NCI-H1092 treated with DMSO at 0.1 percent for 48 hours (cell line): ENCODE results near the gene TBC1D7.

Source experiments
- DNase-seq: peaks from one replicate; lab custom pipeline; 2025; lab: John Stamatoyannopoulos, UW

Gene TBC1D7

GRCh38 chr6:13319891-13320564 lies 8.3 kb downstream of the TBC1D7 start:
- DNase-seq, result no peak

DNA sequence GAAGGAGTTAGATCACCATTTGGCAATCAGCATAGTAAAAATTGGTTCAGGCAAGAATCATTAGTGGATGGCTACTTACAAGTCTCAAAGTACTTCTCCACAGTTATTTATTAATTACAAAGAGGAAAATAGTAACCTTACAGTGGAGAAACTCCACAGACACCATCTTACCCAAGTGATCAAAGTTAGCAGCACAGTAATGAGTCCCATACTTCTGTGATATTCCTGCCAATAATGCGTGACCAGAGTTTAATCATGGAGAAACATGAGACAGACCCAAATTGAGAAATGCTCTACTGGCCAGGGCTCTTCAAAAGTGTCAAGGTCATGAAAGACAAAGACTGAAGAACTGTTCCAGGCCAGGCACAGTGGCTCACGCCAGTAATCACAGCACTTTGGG lies 9.5 kb downstream of the TBC1D7 start:
- DNase-seq, result no peak

DNA sequence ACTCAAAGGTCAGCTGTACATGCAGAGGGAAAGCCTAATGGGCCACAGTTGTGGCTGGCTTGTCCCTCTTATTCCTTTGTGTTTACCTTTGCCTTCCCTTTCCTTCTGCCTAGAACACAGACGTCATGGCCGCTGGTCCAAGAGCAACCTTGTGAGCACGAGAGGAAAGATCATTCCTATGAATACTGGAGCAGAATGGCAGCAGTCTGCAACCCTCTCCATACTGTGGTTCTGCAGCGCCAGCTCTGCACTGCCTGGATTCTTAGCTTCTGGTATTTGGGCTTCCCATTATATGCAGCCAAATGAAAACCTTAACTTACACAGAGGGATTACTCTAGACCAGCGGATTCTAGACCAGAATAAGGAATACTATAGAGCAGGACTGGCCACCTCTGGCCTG lies 12.4 kb downstream of the TBC1D7 start:
- no peak for DNase-seq

DNA sequence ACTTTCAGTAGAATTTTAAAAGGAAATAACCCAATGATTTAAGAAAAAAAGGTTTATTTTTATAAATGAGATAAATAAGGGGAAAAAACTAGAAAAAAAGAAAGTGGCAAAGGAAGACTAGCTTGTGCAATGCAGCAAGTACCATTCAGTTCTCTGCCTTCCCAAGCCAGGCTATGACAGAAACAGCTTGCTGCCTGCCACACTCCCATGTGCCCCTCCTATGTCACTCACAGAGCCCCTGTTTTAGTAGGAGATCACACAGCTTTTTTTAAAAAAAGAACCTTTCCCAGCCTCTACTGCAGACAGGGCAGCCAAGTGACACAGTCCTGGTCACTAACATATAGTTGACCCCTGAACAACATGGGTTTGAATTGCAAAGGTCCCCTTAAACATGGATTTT lies 13.5 kb downstream of the TBC1D7 start:
- no peak for DNase-seq

DNA sequence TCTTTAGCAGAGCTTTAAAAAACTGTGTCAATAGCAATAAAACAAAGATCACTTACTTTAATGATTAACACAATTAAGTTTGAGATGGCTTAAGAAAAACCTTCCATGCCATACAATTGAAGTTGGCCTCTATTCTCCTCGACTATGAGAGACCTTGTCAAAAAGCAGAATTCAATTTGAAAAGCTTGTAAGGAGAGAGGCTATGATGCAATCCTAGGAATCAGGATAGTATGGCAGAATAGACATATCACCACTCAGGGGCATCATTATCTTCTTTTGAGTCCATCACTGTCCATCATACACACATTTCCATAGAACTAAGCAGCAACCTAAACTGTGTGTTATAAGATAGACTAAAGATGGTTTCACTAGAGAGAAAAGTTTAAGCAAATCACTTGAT lies 17.2 kb downstream of the TBC1D7 start:
- DNase-seq, result no peak

DNA sequence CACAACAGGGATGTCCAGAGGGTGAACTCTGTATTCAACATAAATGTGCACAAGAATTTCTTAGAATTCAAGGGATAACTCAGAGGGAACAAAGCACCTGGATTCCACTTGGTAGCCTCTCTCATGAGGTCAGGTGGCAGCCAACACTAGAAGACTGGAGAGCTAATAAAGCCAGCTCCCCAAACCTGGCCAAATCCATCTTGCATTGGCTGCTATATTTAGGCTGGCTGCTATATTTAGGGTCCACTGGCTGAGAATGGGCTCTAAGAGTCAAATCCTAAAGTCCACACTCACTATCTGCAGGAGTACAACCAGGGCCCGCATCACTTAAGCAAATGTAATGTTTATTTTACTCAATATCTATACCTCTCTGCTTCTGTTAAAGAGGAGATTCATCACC lies 20.0 kb downstream of the TBC1D7 start:
- DNase-seq, result no peak

- no peak for DNase-seq
Observed at GRCh38 chr6:13307508-13307995, 20.8 kb downstream of the TBC1D7 start.

DNA sequence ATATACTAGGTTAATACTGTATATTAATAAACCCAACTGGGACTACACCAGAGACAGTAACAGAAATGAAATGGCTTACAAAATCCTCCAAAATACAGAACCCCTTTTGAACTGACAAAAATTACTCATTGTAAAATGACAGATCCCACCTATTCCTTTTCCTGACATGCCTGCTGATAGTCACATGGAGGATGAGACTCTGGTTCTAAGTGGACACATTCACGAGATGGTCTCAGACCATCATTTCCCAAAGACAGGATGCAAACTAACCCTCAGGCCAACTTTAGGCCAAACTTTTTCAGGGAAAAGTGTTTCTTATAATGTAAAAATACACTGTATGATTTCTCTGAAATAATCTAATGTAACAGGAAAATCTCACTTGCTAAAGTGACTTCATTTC lies 22.5 kb downstream of the TBC1D7 start:
- no peak for DNase-seq

DNA sequence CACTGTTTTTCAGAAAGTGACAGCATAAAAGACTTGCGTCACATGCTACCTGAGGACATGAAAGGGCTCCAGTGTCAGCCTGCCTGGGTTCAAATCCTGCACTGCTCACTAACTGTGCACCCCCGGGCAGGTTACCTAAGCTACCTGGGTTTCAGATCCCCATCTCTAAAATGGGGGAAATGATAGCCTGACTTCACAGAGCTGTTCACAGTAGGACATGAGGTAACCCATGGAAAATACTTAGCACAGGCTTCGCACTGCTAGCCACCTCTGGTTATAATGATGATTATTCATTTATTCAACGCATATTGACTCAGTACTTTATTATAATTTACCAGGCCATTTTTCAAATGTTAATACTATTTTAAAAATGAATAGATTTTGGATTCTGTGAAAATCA lies 23.0 kb downstream of the TBC1D7 start:
- no peak for DNase-seq

GRCh38 chr6:13304580-13305260 lies 23.6 kb downstream of the TBC1D7 start:
- no peak for DNase-seq

- DNase-seq, result no peak
Observed at GRCh38 chr6:13304101-13304500, 24.2 kb downstream of the TBC1D7 start.

GRCh38 chr6:13303668-13304017 lies 24.7 kb downstream of the TBC1D7 start:
- DNase-seq, result no peak

DNA sequence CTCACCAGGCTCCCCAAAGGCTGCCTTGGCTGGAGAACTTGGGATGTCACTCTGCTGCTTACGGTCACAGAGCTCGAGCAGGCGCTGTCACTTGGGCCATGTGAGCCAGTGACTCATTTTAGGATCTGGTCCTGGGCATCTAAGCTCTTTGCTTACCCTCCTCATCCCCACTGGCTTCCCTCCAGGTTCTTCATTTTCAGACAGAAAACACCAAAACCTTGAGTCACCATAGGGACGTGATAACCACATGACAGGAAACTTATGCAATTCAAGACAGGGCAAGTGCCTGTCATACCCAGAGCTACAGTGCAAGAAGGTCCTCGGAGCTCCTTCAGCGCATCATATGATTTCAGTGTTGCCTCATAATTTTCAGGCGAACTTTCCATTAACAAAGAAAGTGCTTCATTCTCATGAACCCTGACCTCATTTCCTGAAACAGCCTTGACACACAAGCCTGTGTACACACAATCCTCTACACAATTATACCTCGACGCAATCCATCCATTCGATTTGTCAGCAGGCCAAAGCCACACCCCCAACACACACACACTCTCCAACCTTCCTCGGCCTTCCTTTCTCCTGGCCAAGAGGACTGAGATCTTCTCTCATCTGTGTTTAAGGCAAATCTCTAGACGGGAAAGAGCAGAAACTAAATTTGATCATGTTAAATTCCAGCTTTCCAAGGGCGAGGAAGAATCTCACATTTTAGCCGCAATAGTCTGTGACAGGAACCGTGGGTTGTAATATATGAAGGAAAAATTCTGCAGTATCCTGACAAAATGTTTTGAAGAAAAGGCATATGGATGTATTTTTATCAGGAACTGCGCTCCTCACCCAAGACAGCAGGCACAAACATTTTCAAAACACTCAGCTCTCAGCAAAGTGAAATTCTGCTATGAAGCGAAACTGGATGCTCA lies 25.3 kb downstream of the TBC1D7 start:
- no peak for DNase-seq

DNA sequence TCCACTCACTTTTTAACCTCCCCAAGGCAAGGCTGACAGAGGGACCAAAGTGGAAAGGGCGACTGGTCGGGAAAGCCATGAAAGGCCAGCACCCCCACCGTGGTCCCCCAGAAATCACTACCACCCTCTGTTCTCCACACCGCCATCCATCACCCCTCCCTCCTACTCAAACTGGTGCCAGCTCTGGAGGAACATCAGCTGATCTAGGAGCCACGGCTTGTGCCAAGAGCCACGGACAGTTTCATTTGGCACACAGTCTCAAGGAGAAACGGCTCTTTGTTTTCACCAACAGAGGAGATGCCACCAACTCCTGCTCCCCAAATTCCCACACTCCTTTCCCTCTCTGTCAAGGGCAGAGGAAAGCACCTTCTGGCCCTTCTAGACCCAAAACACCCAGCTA lies 26.0 kb downstream of the TBC1D7 start:
- no peak for DNase-seq

- DNase-seq, result no peak
Observed at GRCh38 chr6:13300643-13301590, 27.4 kb downstream of the TBC1D7 start.

DNA sequence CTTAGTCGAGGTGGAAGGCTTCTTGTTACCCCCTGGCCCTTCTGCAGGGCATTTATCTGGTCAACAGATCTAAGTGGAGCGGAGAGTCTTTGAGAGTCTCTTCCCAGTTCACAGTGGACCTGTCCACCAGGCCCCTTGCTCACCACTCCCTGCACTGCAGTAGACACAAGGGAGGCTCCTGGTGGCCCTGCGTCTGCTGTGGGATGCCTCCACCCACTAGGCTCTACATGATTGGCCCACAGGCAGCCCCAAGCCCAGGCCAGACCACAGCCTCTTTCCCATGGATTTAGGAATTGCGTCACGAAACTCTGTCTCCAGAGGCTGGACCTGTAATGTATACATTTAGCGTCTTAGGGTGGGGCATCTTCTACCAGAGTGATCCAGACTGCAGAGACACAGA lies 28.4 kb downstream of the TBC1D7 start:
- no peak for DNase-seq

DNA sequence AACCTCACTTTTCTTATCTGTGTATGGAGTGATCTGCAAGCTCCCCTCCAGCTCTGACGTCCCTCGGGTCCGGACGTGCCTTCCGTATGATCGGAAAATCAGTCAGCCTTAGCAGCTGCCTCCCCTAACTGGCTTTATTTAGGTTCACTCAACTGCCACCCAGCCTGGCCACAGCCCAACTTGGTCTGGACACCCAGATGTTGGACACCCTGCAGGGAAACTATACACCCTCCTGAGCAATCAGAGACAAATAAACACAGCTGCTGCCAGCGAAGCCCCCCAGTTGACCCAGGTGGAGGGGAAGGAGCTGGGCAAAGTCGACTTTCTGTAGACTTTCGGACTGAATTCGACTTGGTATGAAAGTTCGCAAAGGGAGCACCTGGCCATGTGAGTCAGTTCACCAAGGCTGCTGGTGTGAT lies 28.9 kb downstream of the TBC1D7 start:
- DNase-seq, result no peak

DNA sequence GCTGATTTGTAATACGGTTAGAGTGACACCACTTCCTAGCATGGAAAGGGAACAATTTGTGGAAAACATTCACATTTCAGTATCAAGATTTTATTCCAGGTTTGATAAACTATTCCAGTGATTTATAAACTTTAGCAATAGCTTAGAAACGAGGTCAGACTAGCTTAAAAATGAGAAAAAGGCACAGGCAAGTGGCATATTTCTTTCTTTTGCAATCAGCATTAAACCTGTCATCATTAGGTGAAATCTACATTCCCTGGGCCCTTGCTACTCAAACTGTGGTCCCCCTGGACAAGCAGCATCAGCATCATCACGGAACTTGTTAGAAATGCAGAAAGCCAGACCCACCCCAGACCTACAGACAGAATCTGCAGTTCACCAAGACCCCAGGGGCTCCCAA lies 29.9 kb downstream of the TBC1D7 start:
- no peak for DNase-seq

- no peak for DNase-seq
Observed at GRCh38 chr6:13297391-13297790, 30.9 kb downstream of the TBC1D7 start.

- DNase-seq, result no peak
Observed at GRCh38 chr6:13296536-13296997, 31.8 kb downstream of the TBC1D7 start.

GRCh38 chr6:13295576-13295975 lies 32.8 kb downstream of the TBC1D7 start:
- no peak for DNase-seq
